HG03520 (cell line): ENCODE measurements around the gene ZBTB32.

Source experiments
- ATAC-seq: cut with Tn5 transposase; IDR thresholded peaks from one replicate; pipeline ENCODE4 v1.9.1; 2021; ENCODE audit warnings: mild to moderate bottlenecking, moderate library complexity; ENCODE audit not compliant: unreplicated experiment

Gene ZBTB32

DNA sequence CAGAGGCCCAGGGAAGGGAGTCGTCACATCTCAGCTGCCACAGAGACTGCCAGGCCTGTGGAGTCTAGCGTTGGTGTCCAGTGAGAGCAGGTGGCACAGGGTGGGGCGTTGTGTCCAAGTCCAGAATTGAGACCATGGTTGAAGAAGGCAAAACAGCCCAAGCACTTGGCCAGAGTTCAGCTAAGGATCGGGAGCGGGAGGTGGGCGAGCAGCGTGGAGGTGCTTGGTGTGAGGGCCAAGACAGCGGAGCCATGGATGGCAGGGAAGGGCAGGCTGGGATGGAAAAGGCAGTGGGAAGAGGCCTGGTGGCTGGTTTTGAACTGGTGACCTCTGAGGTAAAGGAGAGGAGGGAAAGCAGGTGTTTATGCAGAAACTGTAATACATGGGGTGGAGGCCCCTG is 29.9 kb downstream of the ZBTB32 start:
- ATAC-seq, result no peak

DNA sequence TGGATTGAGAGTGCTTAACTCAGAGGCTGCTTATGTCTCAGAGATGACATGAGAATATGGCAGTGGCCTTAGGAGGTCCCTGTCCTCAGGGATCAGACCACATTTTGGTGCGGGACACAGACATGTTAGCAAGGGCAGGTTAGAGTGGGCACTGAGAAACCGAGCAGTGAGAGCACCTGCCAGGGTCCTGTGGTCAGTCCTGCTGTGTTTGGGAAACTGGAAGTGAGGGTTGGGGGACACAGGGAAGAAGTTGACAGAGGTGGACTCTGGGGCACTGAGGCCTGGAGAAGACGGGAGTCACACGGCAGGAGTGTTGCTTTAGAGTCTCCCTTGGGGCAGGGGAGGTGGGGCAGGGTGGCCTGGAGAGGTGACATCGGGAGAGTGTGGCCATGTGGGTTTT is 30.5 kb downstream of the ZBTB32 start:
- ATAC-seq, result no peak

DNA sequence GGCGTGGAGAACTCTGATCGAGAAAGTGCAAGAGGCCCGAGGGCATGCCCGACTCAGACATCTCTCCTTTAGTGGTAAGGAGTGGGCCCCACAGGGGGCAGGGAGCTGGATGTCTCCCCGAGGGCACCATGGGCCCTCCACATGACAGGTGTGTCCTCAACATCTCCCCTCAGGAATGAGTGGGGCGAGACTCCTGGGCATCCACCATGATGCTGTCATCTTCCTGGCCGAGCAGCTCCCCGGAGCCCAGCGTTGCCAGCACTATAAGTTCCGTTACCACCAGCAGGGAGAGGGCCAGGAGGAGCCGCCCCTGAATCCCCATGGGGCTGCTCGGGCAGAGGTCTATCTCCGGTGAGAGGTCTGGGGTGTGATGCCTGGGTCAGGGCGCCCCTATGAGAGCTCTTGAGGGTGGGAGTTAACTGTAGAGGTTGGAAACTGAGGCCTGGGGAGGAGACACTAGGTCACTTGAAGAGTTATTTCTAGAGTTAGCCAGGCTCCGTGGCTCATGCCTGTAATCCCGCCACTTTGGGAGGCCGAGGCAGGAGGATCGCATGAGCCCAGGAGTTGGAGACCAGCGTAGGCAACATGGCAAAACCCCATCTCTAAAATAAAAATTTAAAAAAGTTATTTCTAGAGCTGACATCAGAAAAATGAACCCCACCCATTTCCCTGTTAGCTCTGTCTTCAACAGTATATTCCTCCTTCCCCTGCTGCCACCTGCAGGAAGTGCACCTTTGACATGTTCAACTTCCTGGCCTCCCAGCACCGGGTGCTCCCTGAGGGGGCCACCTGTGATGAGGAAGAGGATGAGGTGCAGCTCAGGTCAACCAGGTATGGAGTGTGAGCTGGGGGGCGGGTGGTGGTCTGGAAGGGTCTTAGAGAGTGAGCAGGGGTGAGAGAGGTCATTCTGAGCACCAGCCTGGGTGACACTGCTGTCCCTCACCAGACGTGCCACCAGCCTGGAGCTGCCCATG is 32.8 kb downstream of the ZBTB32 start:
- ATAC-seq, result no peak

DNA sequence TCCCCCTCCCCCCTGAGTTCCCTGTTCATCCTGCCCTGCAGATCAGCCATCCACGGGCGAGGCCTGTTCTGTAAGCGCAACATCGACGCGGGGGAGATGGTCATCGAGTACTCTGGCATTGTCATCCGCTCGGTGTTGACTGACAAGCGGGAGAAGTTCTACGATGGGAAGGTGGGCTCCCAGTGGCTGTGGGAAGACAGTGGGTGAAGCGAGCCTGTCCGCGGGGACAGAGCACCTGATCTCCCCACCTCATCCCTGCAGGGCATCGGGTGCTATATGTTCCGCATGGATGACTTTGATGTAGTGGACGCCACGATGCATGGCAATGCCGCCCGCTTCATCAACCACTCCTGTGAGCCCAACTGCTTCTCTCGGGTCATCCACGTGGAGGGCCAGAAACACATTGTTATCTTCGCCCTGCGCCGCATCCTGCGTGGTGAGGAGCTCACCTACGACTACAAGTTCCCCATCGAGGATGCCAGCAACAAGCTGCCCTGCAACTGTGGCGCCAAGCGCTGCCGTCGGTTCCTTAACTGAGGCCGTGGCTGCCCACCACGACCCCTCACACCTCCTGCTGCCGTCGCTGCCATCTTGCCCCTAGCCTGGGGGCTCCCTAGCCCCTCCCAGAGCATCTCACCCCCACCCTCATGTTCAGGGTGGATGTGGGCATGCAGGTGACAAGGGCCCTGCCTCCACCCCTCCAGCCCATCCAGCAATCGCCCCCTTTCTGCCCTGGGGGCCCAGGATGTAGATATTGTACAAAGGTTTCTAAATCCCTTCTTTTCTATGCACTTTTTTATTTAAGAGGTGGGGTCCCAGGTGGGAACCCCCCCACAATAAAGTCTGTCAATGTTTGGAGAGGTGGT is 33.9 kb downstream of the ZBTB32 start:
- ATAC-seq, result no peak

DNA sequence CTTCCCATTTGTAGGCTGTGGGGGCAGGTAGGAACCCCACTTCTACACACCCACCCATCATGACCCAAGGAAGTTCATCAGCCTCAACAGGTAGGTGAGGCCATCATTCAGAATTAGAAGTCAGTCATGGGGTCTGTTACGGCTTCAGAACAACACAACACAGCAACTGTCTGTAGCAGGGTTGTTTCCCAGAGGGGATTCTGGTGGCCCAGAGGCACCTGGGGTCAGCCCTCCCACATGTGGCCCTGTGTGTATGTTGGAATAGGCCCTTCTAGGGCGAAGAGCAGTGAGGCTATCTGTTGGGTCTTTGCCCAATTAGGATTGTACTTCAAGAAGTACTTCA is 34.5 kb downstream of the ZBTB32 start:
- ATAC-seq, result no peak

DNA sequence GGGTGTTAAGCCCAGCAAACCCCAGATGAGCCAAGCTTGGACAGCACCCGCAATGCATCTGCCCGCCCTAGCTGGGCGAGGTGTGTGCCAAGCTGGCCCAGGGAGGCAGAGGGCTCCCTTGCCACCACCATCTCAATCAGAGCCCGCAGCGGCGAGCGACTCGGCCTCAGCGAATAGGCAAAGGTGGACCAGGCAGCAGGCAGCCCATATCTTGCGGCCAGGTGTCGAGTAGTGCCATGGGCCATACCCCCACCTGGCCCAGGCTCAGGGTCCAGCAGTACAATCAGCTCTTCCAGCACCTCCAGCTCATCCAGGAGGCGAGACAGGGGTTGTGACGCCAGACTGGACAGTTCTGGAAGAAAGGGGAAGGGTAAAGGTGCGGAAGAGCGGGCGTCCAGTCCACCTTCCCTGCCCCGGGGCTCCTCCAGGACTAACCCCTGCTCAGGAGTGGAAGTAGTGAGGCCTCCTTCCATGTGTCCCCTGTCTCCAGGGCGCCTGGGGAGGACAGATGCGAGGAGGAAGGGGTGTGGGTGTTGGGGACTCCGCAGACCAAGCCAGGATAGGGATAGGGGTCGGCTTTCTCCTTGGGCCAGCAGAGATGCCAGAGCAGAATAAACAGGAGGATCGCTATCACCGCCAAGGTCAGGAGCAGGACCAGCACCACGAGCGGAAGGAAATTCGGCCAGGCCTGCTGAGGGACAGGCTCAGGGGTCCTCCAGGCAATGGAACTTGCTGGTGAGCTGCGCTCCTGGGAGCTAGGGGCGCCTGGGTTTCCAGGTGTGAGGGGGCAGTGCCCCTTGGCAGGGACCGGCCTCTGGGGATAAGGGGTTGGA is 35.1 kb downstream of the ZBTB32 start:
- ATAC-seq, result no peak

DNA sequence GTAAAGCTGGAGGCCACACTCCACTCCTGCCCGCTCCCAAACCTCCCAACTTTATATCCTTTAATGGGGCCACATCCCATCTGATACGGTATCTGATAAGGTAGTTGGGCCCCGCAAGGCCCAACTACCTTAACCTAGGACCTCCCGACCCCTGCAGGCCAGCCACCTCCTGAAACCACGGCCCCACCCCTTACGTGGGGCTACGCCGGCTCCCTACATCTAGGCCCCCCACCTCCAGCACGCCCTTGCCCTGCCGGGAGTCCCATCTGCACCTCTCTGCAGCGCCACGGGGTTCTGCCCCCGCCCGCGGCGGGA is 35.7 kb downstream of the ZBTB32 start:
- peak; percentile 11 for ATAC-seq

DNA sequence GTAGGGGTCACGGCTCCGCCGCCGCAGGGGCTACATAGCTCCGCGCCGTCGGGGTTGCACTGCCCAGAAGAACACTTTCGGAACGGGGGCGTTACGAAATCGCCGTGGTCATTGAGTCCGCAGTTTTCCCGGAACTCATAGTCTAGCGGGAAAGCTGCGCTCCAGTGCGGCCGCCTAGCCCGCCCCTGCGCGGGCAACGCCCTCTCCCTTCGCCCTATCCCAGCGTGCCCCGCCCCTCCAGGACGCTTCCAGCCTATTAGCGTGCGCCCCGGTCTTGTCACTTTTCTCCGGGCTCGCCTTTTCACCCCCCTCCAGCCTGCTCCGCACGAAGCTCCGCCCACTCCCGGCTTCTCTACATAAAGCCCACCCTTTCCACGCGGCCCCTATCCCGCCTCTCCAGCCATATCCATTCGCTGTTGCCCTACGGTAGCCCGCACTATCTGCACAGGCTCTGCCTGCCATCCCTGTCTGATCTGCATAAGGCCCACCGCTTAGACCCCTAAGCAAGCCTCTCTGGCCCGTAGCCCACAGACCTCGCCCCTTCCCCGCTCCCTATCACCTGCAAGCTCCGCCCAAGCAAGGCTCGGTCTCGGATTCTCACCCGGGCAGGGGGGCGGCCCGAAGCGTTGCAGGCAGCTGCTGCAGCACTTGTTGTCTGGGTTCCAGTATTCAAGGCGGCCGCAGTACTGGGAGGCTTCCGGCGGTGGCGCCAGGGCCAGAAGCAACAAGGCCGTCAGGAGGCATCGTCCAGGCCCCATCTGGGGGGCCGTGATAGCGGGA is 36.3 kb downstream of the ZBTB32 start:
- peak; percentile 39 for ATAC-seq

DNA sequence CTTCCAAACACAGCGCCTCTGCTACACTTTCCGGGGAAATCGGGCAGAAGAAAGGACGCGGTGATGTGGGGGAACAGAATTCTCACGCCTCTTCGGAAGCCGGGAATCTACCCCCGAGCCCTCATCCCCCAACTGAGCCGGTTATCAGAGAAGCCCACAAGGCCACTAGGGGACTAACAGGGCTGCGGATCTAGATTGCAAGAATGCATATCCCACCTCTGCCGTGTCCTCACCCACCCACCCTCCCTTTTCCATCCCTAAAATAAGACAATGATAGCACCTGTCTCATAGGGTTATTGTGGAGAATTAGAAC is 36.8 kb downstream of the ZBTB32 start:
- no peak for ATAC-seq

DNA sequence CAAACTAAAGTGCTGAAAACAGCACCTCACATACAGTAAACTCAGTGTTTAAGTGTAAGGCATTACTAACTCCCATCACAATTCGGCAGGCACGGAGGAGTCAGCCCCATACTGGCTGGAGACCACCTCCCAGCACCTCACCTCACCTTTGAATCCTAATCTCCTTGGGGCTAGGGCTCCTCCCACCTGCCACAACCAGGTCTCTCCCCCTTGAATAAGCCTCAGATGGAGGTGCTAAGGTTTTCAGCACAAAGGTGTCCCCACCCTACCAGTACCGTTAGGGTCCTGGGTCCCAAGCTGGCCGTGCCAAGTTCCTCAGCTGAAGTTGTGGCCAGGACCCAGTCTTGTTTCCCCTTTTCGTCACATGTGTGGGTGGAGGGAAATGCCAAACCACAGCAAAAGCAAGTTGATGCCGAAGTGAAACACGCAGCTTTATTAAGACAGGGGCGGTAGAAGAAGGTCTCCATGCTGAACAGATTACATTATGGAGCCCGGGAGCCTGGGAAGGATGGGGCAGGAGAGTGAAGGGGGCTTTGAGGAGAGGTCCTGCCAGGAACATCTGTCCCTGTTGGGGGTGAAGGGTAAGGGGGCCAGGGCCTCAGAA is 37.9 kb downstream of the ZBTB32 start, which contains the start of gene IGFLR1:
TSS of gene IGFLR1 (minus strand) at position 332 of the 604 bp plus-strand sequence. CDS start 1,272 bp downstream, outside the sequence.
- no peak for ATAC-seq

DNA sequence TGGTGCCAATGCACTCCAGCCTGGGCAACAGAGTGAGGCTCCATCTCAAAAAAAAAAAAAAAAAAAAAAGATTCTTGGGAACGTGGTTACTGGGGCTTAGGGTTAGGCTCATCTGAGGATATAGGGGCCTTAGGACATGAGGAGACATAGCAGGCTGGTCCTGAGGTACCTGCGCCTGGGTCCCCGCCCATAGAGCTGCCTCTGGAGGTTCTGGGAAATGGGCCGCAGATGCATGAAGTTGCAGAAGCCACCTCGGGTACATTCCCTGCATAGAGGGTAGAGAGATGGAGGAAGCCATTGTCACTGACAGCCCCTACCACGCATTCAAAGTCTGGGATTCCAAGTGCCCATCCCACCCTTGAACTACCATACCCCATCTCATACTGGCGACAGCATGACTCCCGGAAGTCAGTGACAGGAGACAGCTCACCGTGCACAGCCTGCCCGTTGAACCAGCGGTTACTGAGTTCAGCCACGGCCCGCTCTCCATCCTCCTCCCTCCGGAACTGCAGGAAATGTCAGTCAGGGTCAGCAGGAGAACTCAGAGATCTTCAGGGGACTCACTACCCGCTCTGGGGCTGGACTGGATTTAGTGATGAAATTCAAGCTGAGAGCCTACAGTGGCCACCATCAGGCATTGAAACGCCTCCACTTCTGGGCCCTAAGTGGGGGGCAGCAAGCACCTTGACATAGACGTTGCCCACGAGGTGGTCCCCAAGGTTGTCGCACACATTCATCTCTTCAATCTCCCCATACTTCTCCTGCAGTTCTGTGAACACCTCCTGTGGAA is 39.5 kb downstream of the ZBTB32 start:
- no peak for ATAC-seq

DNA sequence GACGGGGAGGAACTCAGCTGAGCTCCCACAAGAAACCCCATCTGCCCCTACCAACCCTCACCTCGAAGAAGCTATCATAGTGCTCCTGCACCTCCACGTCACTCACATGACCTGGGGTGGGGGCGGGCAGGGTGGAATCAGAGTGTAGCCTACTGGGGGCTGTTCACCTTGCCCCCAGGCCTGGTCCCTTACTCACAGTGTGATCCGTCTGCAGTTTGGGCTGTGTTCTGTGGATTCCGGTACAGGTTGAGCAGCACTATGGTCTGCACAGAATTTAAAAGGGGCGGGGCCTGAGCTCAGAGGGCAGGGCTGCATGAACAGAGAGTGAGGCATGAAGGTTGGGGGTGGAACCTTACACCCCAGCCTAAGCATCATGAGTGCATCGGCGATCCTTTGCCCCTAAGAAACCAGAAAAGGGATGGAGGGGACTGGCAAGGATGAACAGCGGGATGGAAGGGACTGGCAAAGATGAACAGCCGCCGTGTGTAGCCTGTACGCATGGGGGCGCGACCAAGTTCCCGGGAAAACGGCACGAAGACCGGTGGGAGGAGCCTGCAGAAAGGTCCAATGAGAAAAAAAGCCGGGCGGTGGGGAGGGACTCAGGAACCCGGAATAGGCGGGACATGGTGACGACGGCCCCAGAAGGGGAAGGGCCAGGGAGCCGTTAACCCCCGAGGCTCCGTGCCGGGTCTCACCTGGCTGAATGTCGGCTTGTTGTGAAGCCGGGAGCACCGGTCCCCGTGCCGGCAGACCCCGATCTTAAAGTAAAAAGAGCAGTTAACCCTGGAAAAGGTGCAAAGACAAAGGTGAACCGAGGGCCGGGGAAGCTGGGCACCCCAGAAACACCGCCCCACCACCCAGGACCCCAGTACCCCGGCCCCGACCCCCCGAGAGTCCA is 40.3 kb downstream of the ZBTB32 start:
- ATAC-seq, result peak; percentile 21

DNA sequence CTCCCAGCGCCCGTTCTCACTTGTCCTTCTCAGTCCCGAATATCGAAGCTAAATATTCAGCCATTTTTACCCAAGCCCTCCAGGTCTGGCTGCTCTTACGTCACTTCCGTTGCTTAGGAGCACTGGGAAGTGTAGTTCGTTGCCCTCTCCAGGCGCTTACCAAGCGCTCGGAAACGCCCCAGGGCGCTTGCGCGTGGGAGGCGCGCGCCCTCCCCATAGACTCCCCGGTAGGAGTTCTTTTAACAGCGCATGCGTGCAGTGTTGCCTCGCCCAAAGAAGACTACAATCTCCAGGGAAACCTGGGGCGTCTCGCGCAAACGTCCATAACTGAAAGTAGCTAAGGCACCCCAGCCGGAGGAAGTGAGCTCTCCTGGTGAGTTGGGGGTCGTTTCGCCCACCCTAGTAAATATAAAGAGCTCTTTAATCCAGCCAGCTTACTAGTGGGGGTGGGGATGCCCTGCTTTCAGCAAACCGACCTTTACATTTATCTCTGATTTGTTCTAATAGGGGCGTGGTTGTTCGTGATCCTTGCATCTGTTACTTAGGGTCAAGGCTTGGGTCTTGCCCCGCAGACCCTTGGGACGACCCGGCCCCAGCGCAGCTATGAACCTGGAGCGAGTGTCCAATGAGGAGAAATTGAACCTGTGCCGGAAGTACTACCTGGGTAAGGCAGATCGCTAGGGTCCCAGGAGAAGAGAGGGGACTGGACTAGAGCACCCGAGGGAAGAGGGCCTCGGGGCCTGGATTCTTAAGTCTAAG is 41.1 kb downstream of the ZBTB32 start, which contains the start of the genes PSENEN and U2AF1L4:
TSS of gene PSENEN (plus strand) at position 324 of the 759 bp plus-strand sequence. CDS start at position 604, 280 bp downstream.
TSS of gene U2AF1L4 (minus strand) at position 91 of the 759 bp plus-strand sequence. CDS start at position 64, 27 bp downstream.
- peak; percentile 32 for ATAC-seq

DNA sequence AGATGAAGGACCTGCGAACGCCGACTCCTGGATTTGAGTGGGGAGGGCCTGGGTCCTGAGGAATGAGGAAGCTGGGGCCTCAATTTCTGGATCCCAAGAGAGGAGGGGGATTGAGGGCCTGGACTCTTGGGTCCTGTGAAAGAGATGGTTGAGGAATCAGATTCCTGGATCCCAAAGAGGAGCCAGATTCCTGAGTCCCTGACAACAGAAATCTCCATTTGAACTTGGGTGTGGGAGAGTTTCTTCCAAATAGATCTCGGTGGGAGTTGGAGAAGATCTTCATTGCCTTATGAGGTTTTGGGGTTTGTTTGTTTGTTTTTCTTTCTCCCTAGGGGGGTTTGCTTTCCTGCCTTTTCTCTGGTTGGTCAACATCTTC is 41.7 kb downstream of the ZBTB32 start:
- ATAC-seq, result no peak

DNA sequence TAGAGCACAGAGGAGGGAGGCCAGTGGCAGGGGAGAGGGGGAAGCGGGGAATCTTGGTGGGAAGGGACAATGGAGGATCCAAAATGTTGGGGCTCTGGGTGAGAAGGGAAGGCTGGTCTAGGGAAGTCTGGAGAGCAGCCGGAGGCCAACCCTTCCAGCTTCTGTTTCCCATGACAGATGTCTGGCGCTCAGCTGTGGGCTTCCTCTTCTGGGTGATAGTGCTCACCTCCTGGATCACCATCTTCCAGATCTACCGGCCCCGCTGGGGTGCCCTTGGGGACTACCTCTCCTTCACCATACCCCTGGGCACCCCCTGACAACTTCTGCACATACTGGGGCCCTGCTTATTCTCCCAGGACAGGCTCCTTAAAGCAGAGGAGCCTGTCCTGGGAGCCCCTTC is 42.2 kb downstream of the ZBTB32 start:
- no peak for ATAC-seq

DNA sequence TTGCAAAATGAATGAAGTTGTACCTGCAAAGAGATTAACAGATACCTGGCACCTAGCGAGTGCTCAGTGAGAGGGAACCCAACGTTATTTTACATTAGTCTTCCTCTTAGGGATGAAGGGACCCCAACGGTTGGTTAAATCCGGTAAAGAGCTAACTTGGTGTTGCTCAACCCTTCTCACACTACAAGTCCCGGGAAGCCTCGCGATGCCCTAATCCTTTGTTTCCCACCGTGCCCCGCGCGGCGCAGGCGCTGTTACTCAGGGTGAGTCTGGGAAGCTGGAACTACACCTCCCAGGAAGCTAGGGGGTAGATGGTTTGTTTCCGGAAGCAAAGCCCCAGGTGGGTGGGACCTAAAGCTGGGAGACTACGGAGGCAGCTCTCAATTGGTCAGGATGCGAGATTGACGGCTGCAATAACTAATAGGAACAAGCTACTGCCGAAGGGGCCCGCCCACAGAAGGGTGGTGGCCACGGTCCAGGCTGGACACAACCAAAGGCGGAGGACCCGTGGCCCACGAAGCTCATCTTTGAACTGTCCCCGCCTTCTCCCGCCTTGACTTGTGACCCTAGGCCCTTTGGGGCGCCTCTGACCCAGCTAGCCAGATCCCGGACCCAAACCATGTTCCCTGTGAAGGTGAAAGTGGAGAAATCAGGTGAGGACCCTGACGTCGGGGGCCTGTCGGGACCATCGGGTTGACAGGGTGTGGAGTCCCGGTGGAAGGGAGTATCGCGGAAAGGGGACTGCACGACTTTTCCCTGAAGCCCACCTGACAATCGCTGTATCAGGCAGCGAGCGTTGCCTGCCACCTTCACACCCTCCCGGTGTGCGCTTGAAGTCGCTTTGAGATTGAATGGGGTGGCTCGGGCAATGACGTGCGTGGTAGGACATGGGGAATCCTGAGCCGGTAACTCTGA is 44.0 kb downstream of the ZBTB32 start, which contains the start of gene LIN37:
TSS of gene LIN37 (plus strand) at position 471 of the 915 bp plus-strand sequence. CDS start at position 620, 149 bp downstream.
- peak; percentile 63 for ATAC-seq
